Loucy (cell line): ENCODE results near the gene DHRSX.

Source experiments
- H2AFZ ChIP-seq: fragments of 200-600 bp; sonication (generic); 2 replicates; pipeline ENCODE4 v1.6.0; 2016; ENCODE audit warnings: antibody characterized with exemption, mild to moderate bottlenecking, low read length, moderate library complexity
- H3F3A ChIP-seq: fragments of 200-600 bp; 2 replicates; pipeline ENCODE4 v1.6.0; 2016; ENCODE audit warnings: antibody characterized with exemption, low read depth, mild to moderate bottlenecking
- H3K27me3 ChIP-seq: fragments of 200-600 bp; sonication (generic); 2 replicates; pipeline ENCODE4 v1.6.1; 2014; ENCODE audit warnings: low read length, mild to moderate bottlenecking; ENCODE audit not compliant: insufficient read depth, poor library complexity, severe bottlenecking
- H3K36me3 ChIP-seq: fragments of 200-600 bp; sonication (generic); 2 replicates; pipeline ENCODE4 v1.6.1; 2016; ENCODE audit warnings: low read length; ENCODE audit not compliant: insufficient read depth
- H3K4me1 ChIP-seq: fragments of 200-600 bp; sonication (generic); 2 replicates; pipeline ENCODE4 v1.5.1; 2014; ENCODE audit warnings: low read length, mild to moderate bottlenecking; ENCODE audit not compliant: insufficient read depth, poor library complexity, severe bottlenecking
- H3K4me2 ChIP-seq: fragments of 200-600 bp; sonication (generic); 2 replicates; pipeline ENCODE4 v1.6.0; 2014; ENCODE audit warnings: antibody characterized with exemption, low read length, low read depth, mild to moderate bottlenecking; ENCODE audit not compliant: poor library complexity, severe bottlenecking
- H3K4me3 ChIP-seq: fragments of 200-600 bp; sonication (generic); 2 replicates; pipeline ENCODE4 v1.5.1; 2014; ENCODE audit warnings: low read length, mild to moderate bottlenecking, mixed read lengths; ENCODE audit not compliant: poor library complexity, severe bottlenecking
- H3K79me2 ChIP-seq: fragments of 200-600 bp; sonication (generic); 2 replicates; pipeline ENCODE4 v1.6.1; 2014; ENCODE audit warnings: low read length; ENCODE audit not compliant: insufficient read depth
- H3K9ac ChIP-seq: fragments of 200-600 bp; sonication (generic); 2 replicates; pipeline ENCODE4 v1.6.0; 2014; ENCODE audit warnings: mild to moderate bottlenecking, low read depth, low read length, moderate library complexity; ENCODE audit not compliant: poor library complexity, severe bottlenecking
- H3K9me2 ChIP-seq: fragments of 200-600 bp; sonication (generic); replicated peaks from 2 replicates; pipeline ENCODE4 v1.6.1; 2016; ENCODE audit warnings: low read depth, low read length, mixed read lengths
- H3K9me3 ChIP-seq: fragments of 200-600 bp; sonication (generic); 2 replicates; pipeline ENCODE4 v1.6.1; 2014; ENCODE audit warnings: mild to moderate bottlenecking, antibody characterized with exemption, low read length, low read depth; ENCODE audit not compliant: insufficient read depth
- H4K20me1 ChIP-seq: fragments of 200-600 bp; sonication (generic); 2 replicates; pipeline ENCODE4 v1.6.0; 2014; ENCODE audit warnings: antibody characterized with exemption, low read length, mild to moderate bottlenecking; ENCODE audit not compliant: insufficient read depth, poor library complexity, severe bottlenecking
- EZH2phosphoT487 ChIP-seq: fragments of 200-600 bp; IDR thresholded peaks from 2 replicates; pipeline ENCODE4 v1.6.1; 2018; ENCODE audit warnings: antibody characterized with exemption, mild to moderate bottlenecking, moderate library complexity, borderline replicate concordance
- TF ChIP-seq, protein P1 (sequence below): fragments of 200-600 bp; sonication (generic); conservative IDR thresholded peaks from 2 replicates; pipeline ENCODE4 v1.5.1; 2014; ENCODE audit warnings: mild to moderate bottlenecking, antibody characterized with exemption, low read length

The DHRSX gene

DNA sequence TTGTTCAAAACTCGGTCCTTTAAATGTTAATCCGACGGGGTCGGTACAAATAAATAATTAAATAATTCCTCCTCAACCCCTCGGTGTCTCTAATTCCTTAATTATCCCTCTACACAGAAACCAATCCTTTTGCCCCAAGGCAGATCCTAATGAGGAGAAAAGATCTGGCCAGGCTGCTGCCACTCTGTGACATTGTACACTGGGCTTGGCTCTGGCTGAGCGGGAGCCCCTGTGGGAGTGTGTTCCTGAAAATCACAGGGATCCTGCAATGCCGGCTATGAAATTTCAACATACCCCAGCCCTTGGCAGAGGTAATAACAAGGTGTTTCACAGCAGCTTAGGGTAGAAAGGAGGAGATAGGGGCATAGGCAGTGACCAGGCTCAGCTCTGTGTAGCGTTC lies 96.0 kb downstream of the DHRSX start:
- Histone ChIP-seq H3K9ac (no peak overlapping the region), H3K79me2 (no peaks in the 10 kb centered on the region), H3K9me2 (no peaks in the 10 kb centered on the region), H2AFZ (no peak overlapping the region), H3K4me1 (no peaks in the 10 kb centered on the region), H3K27me3 (no peaks in the 10 kb centered on the region), H3K4me2 (no peak overlapping the region), H3K9me3 (0 out of 2 replicates have a peak, but pooled peaks cover 3% of the 10 kb centered on the region), H4K20me1 (no peaks in the 10 kb centered on the region), H3K4me3 (no peak overlapping the region), H3F3A (no peaks in the 10 kb centered on the region), H3K36me3 (no peaks in the 10 kb centered on the region)
- TF ChIP-seq, protein P1, sequence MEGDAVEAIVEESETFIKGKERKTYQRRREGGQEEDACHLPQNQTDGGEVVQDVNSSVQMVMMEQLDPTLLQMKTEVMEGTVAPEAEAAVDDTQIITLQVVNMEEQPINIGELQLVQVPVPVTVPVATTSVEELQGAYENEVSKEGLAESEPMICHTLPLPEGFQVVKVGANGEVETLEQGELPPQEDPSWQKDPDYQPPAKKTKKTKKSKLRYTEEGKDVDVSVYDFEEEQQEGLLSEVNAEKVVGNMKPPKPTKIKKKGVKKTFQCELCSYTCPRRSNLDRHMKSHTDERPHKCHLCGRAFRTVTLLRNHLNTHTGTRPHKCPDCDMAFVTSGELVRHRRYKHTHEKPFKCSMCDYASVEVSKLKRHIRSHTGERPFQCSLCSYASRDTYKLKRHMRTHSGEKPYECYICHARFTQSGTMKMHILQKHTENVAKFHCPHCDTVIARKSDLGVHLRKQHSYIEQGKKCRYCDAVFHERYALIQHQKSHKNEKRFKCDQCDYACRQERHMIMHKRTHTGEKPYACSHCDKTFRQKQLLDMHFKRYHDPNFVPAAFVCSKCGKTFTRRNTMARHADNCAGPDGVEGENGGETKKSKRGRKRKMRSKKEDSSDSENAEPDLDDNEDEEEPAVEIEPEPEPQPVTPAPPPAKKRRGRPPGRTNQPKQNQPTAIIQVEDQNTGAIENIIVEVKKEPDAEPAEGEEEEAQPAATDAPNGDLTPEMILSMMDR = no peak
- TF ChIP-seq EZH2phosphoT487 = no peak

DNA sequence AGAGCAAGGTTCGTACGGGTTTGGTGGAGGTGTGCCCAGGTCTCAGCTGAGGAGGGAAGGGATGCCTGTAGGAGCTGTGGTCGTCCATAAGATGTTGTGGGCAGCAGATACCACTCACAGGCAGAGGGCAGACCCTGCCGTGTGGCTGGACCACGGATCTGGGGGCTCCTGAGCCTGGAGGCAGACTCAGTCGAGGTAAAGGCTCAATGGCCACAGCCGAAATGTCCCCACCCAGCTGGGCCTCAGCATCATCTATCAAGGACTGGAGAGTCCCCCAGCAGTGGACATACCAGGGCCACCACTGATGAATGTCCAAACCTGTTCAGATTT lies 98.5 kb downstream of the DHRSX start:
- Histone ChIP-seq H3K9ac (no peak overlapping the region), H3K4me3 (no peak overlapping the region), H3K9me3 (0 out of 2 replicates have a peak, but pooled peaks cover 2% of the 10 kb centered on the region), H3F3A (no peaks in the 10 kb centered on the region), H3K4me1 (no peaks in the 10 kb centered on the region), H3K27me3 (no peaks in the 10 kb centered on the region), H4K20me1 (no peaks in the 10 kb centered on the region), H2AFZ (no peak overlapping the region), H3K79me2 (no peaks in the 10 kb centered on the region), H3K9me2 (no peaks in the 10 kb centered on the region), H3K36me3 (no peaks in the 10 kb centered on the region), H3K4me2 (no peak overlapping the region)
- no peak for TF ChIP-seq EZH2phosphoT487
- TF ChIP-seq, protein P1 = no peak

DNA sequence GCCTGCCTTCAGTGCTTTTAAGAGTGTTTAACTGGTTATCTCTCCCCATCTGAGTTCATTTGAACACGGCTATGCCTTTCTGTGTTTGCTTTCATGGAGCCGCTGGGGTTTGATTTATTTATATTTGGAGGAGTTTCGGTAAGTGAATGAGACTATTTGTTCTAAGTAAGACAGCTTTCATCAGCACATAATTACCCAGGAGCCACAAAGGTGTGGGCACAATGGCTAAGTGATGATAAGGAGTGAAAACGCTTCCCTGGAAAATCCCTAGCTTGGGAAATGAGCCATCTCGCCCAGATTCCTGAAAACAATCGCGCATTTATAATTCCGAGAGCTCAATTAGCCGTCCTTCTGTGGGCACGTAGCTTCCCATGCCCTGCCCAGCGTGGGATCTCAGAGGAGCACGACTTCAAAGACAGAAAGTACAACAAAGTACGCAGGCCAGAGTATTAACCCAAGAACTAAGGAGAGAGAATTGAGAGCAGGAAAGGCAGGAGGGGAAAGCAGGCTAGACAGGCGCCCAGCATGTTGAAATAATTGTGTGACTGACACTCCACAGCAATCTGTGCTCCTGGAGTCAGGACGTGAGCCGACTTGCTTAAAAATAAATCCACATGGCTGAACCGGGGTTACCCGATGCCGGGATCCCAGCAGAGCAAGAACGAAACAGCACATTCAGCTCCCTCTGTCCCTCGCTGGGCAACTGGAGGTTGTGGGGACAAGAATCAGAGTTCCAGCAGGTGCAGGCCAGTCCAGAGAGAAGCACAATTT lies 99.0 kb downstream of the DHRSX start:
- Histone ChIP-seq H3K27me3 (no peaks in the 10 kb centered on the region), H2AFZ (no peak overlapping the region), H3K9me2 (no peaks in the 10 kb centered on the region), H3K79me2 (no peaks in the 10 kb centered on the region), H3K4me1 (no peaks in the 10 kb centered on the region), H3K9me3 (no peaks in the 10 kb centered on the region), H3K36me3 (no peaks in the 10 kb centered on the region), H4K20me1 (no peaks in the 10 kb centered on the region), H3K4me2 (no peak overlapping the region), H3K9ac (no peak overlapping the region), H3K4me3 (no peak overlapping the region), H3F3A (no peaks in the 10 kb centered on the region)
- TF ChIP-seq, protein P1 = no peak
